HepG2 (cell line): ENCODE results near the gene PANK1. TPM values are rescaled to one million over a fixed set of nuclear protein-coding genes. Genes with fewer than 3 reads are reported as not detected.

Experiments
- FOXJ3 ChIP-seq: sonication (generic); formaldehyde crosslinking; IDR thresholded peaks from 2 replicates; pipeline ENCODE4 v1.4.0; 2020; ENCODE audit warnings: missing genetic modification reagents, mild to moderate bottlenecking, borderline replicate concordance
- KLF16 ChIP-seq, 2 experiments: sonication (generic) in 1 of 2; formaldehyde crosslinking in 1 of 2; IDR thresholded peaks; 2 replicates each; pipeline versions ENCODE4 v1.6.1 to v1.8.0; 2016 to 2023; ENCODE audit warnings: missing genetic modification reagents in 2 of 2, missing compliant biosample characterization in 1 of 2
- KLF9 ChIP-seq: IDR thresholded peaks from 2 replicates; pipeline ENCODE4 v1.6.1; 2016; ENCODE audit warnings: low read depth
- MXI1 ChIP-seq: IDR thresholded peaks from 3 replicates; pipeline ENCODE4 v1.6.1; 2012; ENCODE audit warnings: low read depth, low read length, inconsistent platforms, borderline replicate concordance
- PTBP1 ChIP-seq: fragments of 200-400 bp; formaldehyde crosslinking; IDR thresholded peaks from 2 replicates; pipeline ENCODE4 v1.6.1; 2018; ENCODE audit warnings: low read length, low read depth; ENCODE audit not compliant: poor library complexity, severe bottlenecking
- RBAK ChIP-seq: sonication (generic); formaldehyde crosslinking; IDR thresholded peaks from 2 replicates; pipeline ENCODE4 v1.5.1; 2020; ENCODE audit warnings: mild to moderate bottlenecking, missing genetic modification reagents
- REL ChIP-seq: sonication (generic); formaldehyde crosslinking; conservative IDR thresholded peaks from 2 replicates; pipeline ENCODE4 v1.8.0; 2022; ENCODE audit warnings: mild to moderate bottlenecking, missing genetic modification reagents, moderate library complexity
- RFX5 ChIP-seq: IDR thresholded peaks from 2 replicates; pipeline ENCODE4 v1.6.1; 2011; ENCODE audit warnings: low read depth, low read length, improper control_type of control experiment
- RNF2 ChIP-seq: fragments of 450-650 bp; conservative IDR thresholded peaks from 2 replicates; pipeline ENCODE4 v1.6.1; 2016; ENCODE audit warnings: low read depth
- SOX5 ChIP-seq: IDR thresholded peaks from 2 replicates; pipeline ENCODE4 v1.6.1; 2016; ENCODE audit warnings: borderline replicate concordance
- SP140L ChIP-seq: sonication (generic); formaldehyde crosslinking; IDR thresholded peaks from 2 replicates; pipeline ENCODE4 v1.4.0; 2020; ENCODE audit warnings: missing genetic modification reagents, borderline replicate concordance
- YEATS4 ChIP-seq: sonication (generic); formaldehyde crosslinking; IDR thresholded peaks from 2 replicates; pipeline ENCODE4 v1.4.0; 2020; ENCODE audit warnings: missing genetic modification reagents, borderline replicate concordance
- ZFP82 ChIP-seq: sonication (generic); formaldehyde crosslinking; IDR thresholded peaks from 2 replicates; pipeline ENCODE4 v1.5.1; 2020; ENCODE audit warnings: mild to moderate bottlenecking, missing genetic modification reagents, borderline replicate concordance
- ZNF260 ChIP-seq: sonication (generic); formaldehyde crosslinking; IDR thresholded peaks from 2 replicates; pipeline ENCODE4 v1.4.0; 2020; ENCODE audit warnings: missing genetic modification reagents, low read depth, mild to moderate bottlenecking, borderline replicate concordance
- ZNF33A ChIP-seq: sonication (generic); formaldehyde crosslinking; IDR thresholded peaks from 2 replicates; pipeline ENCODE4 v1.5.1; 2020; ENCODE audit warnings: missing genetic modification reagents, mild to moderate bottlenecking, moderate library complexity, borderline replicate concordance
- ZNF446 ChIP-seq: sonication (generic); formaldehyde crosslinking; IDR thresholded peaks from 2 replicates; pipeline ENCODE4 v1.5.0; 2020; ENCODE audit warnings: mild to moderate bottlenecking, missing genetic modification reagents
- ZNF703 ChIP-seq: sonication (generic); formaldehyde crosslinking; IDR thresholded peaks from 2 replicates; pipeline ENCODE4 v1.5.1; 2020; ENCODE audit warnings: missing genetic modification reagents, mild to moderate bottlenecking, moderate library complexity, borderline replicate concordance
- polyA plus RNA-seq, 8 experiments: library from polyadenylated mRNA; depleted of rRNA in 3 of 8; stranded (reverse) in 7 of 8; unstranded in 1 of 8; fragments of >200 nt; fragmentation: Illumina TruSeq in 4 of 8; extraction: Trizol in 4 of 8; gene quantifications; 2 replicates each; pipeline versions ENCODE4 v1.2.1 to v1.2.3, GENCODE V29; 2011 to 2016; ENCODE audit warnings: low read depth in 4 of 8, missing spikeins in 1 of 8, mixed read lengths in 1 of 8; ENCODE audit not compliant: insufficient read depth in 1 of 8
- total RNA-seq, 5 experiments: library from RNA; depleted of rRNA; stranded (reverse); fragments of >200 nt; fragmentation: Illumina TruSeq; extraction: Trizol; gene quantifications; 2 replicates each; pipeline ENCODE4 v1.2.3, GENCODE V29; 2016; ENCODE audit warnings: low read depth in 1 of 5
- TF ChIP-seq, protein P1 (sequence below): fragments of 450-650 bp; IDR thresholded peaks from 2 replicates; pipeline ENCODE4 v1.6.1; 2017; ENCODE audit warnings: mild to moderate bottlenecking
- TF ChIP-seq, protein P2 (sequence below): conservative IDR thresholded peaks from 2 replicates; pipeline ENCODE4 v1.6.1; 2018; ENCODE audit warnings: missing genetic modification reagents
- TF ChIP-seq, protein P3 (sequence below): sonication (generic); formaldehyde crosslinking; IDR thresholded peaks from 2 replicates; pipeline ENCODE4 v1.4.0; 2020; ENCODE audit warnings: missing genetic modification reagents, borderline replicate concordance
- TF ChIP-seq, protein P4 (sequence below): sonication (generic); formaldehyde crosslinking; IDR thresholded peaks from 2 replicates; pipeline ENCODE4 v1.8.1; 2022; ENCODE audit warnings: mild to moderate bottlenecking, missing genetic modification reagents

The PANK1 gene
- total and polyA plus RNA-seq, 2 of the 13 experiments (the other 11 are each of a cell fraction or from before 2014, with no cell fraction given), result 18.2 to 33.3 TPM

DNA sequence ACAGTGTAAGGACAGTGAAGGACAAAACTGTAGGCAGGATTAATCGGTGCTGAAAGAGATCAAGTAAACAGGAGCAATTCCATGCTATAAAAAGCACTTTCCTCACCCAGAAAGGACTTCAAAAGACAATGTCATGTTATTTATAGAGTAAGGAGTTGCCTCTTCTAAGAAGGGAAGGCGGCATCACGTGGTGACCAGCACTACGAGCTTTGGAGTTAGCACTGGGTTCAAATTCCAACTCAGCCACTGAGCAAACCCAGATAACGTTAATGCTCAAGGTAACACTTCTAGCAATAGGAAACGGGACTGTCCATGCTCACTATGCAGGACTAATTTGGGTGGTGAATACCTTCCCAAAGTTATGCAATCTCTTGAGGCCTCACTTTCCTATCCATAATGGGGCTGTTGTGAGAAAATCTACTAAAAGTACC lies 715 bp upstream of the PANK1 start (continued):
- TF ChIP-seq PTBP1 (no peak), FOXJ3 (CRISPR knock-in tag) (peak; percentile 71; the same call in 1 of the 2 replicates), RNF2 (no peak), YEATS4 (peak; percentile 80; the same call in 1 of the 2 replicates), ZFP82 (CRISPR knock-in tag) (no peak), KLF9 (CRISPR knock-in tag) (0 out of 2 replicates have a peak, but pooled peaks have one; percentile 41), ZNF260 (no peak), ZNF33A (CRISPR knock-in tag) (no peak), MXI1 (peak; percentile 11; the same call in 1 of the 3 replicates), SP140L (CRISPR knock-in tag) (no peak), KLF16 (CRISPR knock-in tag; IDR thresholded peaks at IDR 0.05) (0 out of 4 replicates have a peak, but pooled peaks of 1 of the 2 experiments have one; percentile 51), REL (CRISPR knock-in tag) (no peak), SOX5 (CRISPR knock-in tag) (peak; percentile 76), ZNF446 (CRISPR knock-in tag) (no peak), RFX5 (no peak), ZNF703 (no peak; the same call in none of the 2 replicates), RBAK (CRISPR knock-in tag) (no peak)
- TF ChIP-seq, protein P1, sequence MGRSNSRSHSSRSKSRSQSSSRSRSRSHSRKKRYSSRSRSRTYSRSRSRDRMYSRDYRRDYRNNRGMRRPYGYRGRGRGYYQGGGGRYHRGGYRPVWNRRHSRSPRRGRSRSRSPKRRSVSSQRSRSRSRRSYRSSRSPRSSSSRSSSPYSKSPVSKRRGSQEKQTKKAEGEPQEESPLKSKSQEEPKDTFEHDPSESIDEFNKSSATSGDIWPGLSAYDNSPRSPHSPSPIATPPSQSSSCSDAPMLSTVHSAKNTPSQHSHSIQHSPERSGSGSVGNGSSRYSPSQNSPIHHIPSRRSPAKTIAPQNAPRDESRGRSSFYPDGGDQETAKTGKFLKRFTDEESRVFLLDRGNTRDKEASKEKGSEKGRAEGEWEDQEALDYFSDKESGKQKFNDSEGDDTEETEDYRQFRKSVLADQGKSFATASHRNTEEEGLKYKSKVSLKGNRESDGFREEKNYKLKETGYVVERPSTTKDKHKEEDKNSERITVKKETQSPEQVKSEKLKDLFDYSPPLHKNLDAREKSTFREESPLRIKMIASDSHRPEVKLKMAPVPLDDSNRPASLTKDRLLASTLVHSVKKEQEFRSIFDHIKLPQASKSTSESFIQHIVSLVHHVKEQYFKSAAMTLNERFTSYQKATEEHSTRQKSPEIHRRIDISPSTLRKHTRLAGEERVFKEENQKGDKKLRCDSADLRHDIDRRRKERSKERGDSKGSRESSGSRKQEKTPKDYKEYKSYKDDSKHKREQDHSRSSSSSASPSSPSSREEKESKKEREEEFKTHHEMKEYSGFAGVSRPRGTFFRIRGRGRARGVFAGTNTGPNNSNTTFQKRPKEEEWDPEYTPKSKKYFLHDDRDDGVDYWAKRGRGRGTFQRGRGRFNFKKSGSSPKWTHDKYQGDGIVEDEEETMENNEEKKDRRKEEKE, result no peak
- TF ChIP-seq, protein P2, sequence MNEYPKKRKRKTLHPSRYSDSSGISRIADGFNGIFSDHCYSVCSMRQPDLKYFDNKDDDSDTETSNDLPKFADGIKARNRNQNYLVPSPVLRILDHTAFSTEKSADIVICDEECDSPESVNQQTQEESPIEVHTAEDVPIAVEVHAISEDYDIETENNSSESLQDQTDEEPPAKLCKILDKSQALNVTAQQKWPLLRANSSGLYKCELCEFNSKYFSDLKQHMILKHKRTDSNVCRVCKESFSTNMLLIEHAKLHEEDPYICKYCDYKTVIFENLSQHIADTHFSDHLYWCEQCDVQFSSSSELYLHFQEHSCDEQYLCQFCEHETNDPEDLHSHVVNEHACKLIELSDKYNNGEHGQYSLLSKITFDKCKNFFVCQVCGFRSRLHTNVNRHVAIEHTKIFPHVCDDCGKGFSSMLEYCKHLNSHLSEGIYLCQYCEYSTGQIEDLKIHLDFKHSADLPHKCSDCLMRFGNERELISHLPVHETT (CRISPR knock-in tag), result no peak
- TF ChIP-seq, protein P3, sequence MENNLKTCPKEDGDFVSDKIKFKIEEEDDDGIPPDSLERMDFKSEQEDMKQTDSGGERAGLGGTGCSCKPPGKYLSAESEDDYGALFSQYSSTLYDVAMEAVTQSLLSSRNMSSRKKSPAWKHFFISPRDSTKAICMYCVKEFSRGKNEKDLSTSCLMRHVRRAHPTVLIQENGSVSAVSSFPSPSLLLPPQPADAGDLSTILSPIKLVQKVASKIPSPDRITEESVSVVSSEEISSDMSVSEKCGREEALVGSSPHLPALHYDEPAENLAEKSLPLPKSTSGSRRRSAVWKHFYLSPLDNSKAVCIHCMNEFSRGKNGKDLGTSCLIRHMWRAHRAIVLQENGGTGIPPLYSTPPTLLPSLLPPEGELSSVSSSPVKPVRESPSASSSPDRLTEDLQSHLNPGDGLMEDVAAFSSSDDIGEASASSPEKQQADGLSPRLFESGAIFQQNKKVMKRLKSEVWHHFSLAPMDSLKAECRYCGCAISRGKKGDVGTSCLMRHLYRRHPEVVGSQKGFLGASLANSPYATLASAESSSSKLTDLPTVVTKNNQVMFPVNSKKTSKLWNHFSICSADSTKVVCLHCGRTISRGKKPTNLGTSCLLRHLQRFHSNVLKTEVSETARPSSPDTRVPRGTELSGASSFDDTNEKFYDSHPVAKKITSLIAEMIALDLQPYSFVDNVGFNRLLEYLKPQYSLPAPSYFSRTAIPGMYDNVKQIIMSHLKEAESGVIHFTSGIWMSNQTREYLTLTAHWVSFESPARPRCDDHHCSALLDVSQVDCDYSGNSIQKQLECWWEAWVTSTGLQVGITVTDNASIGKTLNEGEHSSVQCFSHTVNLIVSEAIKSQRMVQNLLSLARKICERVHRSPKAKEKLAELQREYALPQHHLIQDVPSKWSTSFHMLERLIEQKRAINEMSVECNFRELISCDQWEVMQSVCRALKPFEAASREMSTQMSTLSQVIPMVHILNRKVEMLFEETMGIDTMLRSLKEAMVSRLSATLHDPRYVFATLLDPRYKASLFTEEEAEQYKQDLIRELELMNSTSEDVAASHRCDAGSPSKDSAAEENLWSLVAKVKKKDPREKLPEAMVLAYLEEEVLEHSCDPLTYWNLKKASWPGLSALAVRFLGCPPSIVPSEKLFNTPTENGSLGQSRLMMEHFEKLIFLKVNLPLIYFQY (CRISPR knock-in tag), result 0 out of 2 replicates have a peak, but pooled peaks have one; percentile 18
- TF ChIP-seq, protein P4, sequence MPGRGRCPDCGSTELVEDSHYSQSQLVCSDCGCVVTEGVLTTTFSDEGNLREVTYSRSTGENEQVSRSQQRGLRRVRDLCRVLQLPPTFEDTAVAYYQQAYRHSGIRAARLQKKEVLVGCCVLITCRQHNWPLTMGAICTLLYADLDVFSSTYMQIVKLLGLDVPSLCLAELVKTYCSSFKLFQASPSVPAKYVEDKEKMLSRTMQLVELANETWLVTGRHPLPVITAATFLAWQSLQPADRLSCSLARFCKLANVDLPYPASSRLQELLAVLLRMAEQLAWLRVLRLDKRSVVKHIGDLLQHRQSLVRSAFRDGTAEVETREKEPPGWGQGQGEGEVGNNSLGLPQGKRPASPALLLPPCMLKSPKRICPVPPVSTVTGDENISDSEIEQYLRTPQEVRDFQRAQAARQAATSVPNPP (CRISPR knock-in tag), result no peak
